IMR-90 (cell line): ENCODE data around the gene PCDH1. TPM values are rescaled to one million over a fixed set of nuclear protein-coding genes. Genes with fewer than 3 reads are reported as not detected.

Experiments
- ATAC-seq: fragments of 200-7000 bp; cut with Tn5 transposase; 2 replicates; pipeline ENCODE4 v1.9.1; 2020; ENCODE audit warnings: low read depth, mild to moderate bottlenecking, moderate library complexity
- BruUV-seq: library from RNA; stranded (reverse); fragments of 400-500 nt; replicated peaks from 2 replicates; lab custom pipeline; 2021; lab: Mats Ljungman, UMichigan
- CTCF ChIA-PET: fragments of 300-600 bp; formaldehyde crosslinking; extraction: SDS; loops from one replicate; lab custom pipeline; 2021; ENCODE audit warnings: antibody characterized with exemption; lab: Yijun Ruan, JAX
- POLR2A ChIA-PET: fragments of 300-600 bp; sonication (Branson Sonifier 250); formaldehyde crosslinking; loops from one replicate; lab custom pipeline; 2022; ENCODE audit warnings: antibody characterized with exemption; ENCODE audit not compliant: unreplicated experiment; lab: Charles Lee
- DNase-seq: peaks from one replicate; pipeline ENCODE4 v3.0.0; 2013
- H2AFZ ChIP-seq: replicated peaks from 2 replicates; pipeline ENCODE3; 2013; ENCODE audit warnings: low read length, mild to moderate bottlenecking; ENCODE audit not compliant: poor library complexity
- H2AK5ac ChIP-seq: 2 replicates; pipeline ENCODE4 v1.6.1; 2013; ENCODE audit warnings: low read depth, low read length, inconsistent platforms
- H2AK9ac ChIP-seq: replicated peaks from 2 replicates; pipeline ENCODE3; 2013; ENCODE audit warnings: mild to moderate bottlenecking, low read depth, low read length, moderate library complexity; ENCODE audit not compliant: poor library complexity
- H2BK120ac ChIP-seq: 2 replicates; pipeline ENCODE4 v1.6.1; 2013; ENCODE audit warnings: low read depth, low read length, inconsistent platforms
- H2BK15ac ChIP-seq: 3 replicates; pipeline ENCODE4 v1.6.1; 2013; ENCODE audit warnings: low read depth, low read length, inconsistent platforms
- H2BK20ac ChIP-seq: 2 replicates; pipeline ENCODE4 v1.6.1; 2013; ENCODE audit warnings: low read depth, mild to moderate bottlenecking, inconsistent platforms, low read length, moderate library complexity
- H2BK5ac ChIP-seq: 2 replicates; pipeline ENCODE4 v1.6.1; 2013; ENCODE audit warnings: mild to moderate bottlenecking, low read depth, low read length, inconsistent platforms; ENCODE audit not compliant: poor library complexity, severe bottlenecking
- H3K14ac ChIP-seq: replicated peaks from 2 replicates; pipeline ENCODE4 v1.6.1; 2013; ENCODE audit warnings: low read depth, low read length, inconsistent platforms
- H3K18ac ChIP-seq: 2 replicates; pipeline ENCODE4 v1.6.1; 2013; ENCODE audit warnings: low read depth, low read length, control low read depth
- H3K23ac ChIP-seq: 2 replicates; pipeline ENCODE4 v1.6.1; 2013; ENCODE audit warnings: low read depth, low read length, inconsistent platforms
- H3K27ac ChIP-seq: 2 replicates; pipeline ENCODE4 v1.5.1; 2013; ENCODE audit warnings: mild to moderate bottlenecking, control low read depth, low read length; ENCODE audit not compliant: insufficient read depth
- H3K27me3 ChIP-seq: 2 replicates; pipeline ENCODE4 v1.6.1; 2013; ENCODE audit warnings: low read length; ENCODE audit not compliant: control insufficient read depth, insufficient read depth
- H3K36me3 ChIP-seq: 2 replicates; pipeline ENCODE4 v1.6.1; 2013; ENCODE audit warnings: low read length, mixed read lengths; ENCODE audit not compliant: control insufficient read depth, insufficient read depth
- H3K4ac ChIP-seq: 2 replicates; pipeline ENCODE4 v1.6.1; 2013; ENCODE audit warnings: low read depth, low read length, inconsistent platforms
- H3K4me1 ChIP-seq: 2 replicates; pipeline ENCODE4 v1.6.1; 2013; ENCODE audit warnings: low read length, mixed read lengths; ENCODE audit not compliant: control insufficient read depth, insufficient read depth
- H3K4me2 ChIP-seq: 2 replicates; pipeline ENCODE4 v1.6.1; 2013; ENCODE audit warnings: low read depth, mild to moderate bottlenecking, control low read depth, low read length, moderate library complexity
- H3K4me3 ChIP-seq: 2 replicates; pipeline ENCODE4 v1.5.1; 2013; ENCODE audit warnings: low read depth, mild to moderate bottlenecking, control low read depth, low read length, moderate library complexity; ENCODE audit not compliant: insufficient read depth
- H3K56ac ChIP-seq: 2 replicates; pipeline ENCODE4 v1.6.1; 2013; ENCODE audit warnings: low read length, inconsistent platforms; ENCODE audit not compliant: insufficient read depth; ENCODE audit errors: extremely low read depth
- H3K79me1 ChIP-seq, 2 experiments: 2 replicates each; pipeline ENCODE4 v1.6.1; 2013; ENCODE audit warnings: low read length in 2 of 2, inconsistent platforms in 1 of 2, low read depth in 1 of 2
- H3K9ac ChIP-seq: 2 replicates; pipeline ENCODE4 v1.6.1; 2013; ENCODE audit warnings: low read depth, low read length, control low read depth
- H3K9me1 ChIP-seq: 2 replicates; pipeline ENCODE4 v1.6.1; 2013; ENCODE audit warnings: low read length, inconsistent platforms; ENCODE audit not compliant: insufficient read depth
- H3K9me3 ChIP-seq: 2 replicates; pipeline ENCODE4 v1.6.1; 2013; ENCODE audit warnings: low read length; ENCODE audit not compliant: control insufficient read depth, insufficient read depth
- H4K20me1 ChIP-seq: 2 replicates; pipeline ENCODE4 v1.6.1; 2013; ENCODE audit warnings: low read length, inconsistent platforms; ENCODE audit not compliant: insufficient read depth
- H4K5ac ChIP-seq: 2 replicates; pipeline ENCODE4 v1.6.1; 2013; ENCODE audit warnings: mild to moderate bottlenecking, low read depth, low read length, control low read depth
- H4K8ac ChIP-seq, 2 experiments: 2 replicates each; pipeline ENCODE4 v1.6.1; 2013; ENCODE audit warnings: low read depth in 2 of 2, low read length in 2 of 2, control low read depth in 1 of 2, inconsistent platforms in 1 of 2
- H4K91ac ChIP-seq: 2 replicates; pipeline ENCODE4 v1.6.1; 2013; ENCODE audit warnings: low read depth, low read length, inconsistent platforms; ENCODE audit not compliant: insufficient read depth
- CHD1 ChIP-seq: IDR thresholded peaks from 2 replicates; pipeline ENCODE4 v1.6.1; 2012; ENCODE audit warnings: low read depth, low read length, improper control_type of control experiment
- POLR2A ChIP-seq: IDR thresholded peaks from 2 replicates; pipeline ENCODE4 v1.6.1; 2012; ENCODE audit warnings: mild to moderate bottlenecking, low read depth, low read length
- WGBS, 2 experiments: methylation state at CpG; one replicate each; pipeline versions ENCODE4 v1.1.5 to v1.1.7; 2013; ENCODE audit warnings: missing lambda C conversion rate in 2 of 2; ENCODE audit not compliant: insufficient read length in 1 of 2; ENCODE audit errors: extremely low coverage in 2 of 2; 5-methylcytosine and 5-hydroxymethylcytosine counted together
- dilution Hi-C: fragments of 300-500 bp; cut with HindIII; formaldehyde crosslinking; loops from one replicate; pipeline ENCODE4 v1.14.3; 2018; ENCODE audit warnings: low sequenced_read_pairs; ENCODE audit not compliant: unreplicated experiment
- in situ Hi-C: fragments of 300-500 bp; cut with MboI; formaldehyde crosslinking; loops from 3 replicates; pipeline ENCODE4 v1.14.3; 2019; ENCODE audit warnings: low sequenced_read_pairs, inconsistent platforms, mixed read lengths
- intact Hi-C: fragments of 100-400 bp; cut with micrococcal nuclease; formaldehyde crosslinking; loops from 2 replicates; pipeline ENCODE4 v1.10.0; 2022
- polyA plus RNA-seq, 3 experiments: library from polyadenylated mRNA; depleted of rRNA; stranded (reverse); fragments of >200 nt; gene quantifications; 2 replicates each; pipeline ENCODE4 v1.2.3, GENCODE V29; 2012; ENCODE audit warnings: low replicate concordance in 1 of 3
- total RNA-seq: library from RNA; depleted of rRNA; stranded (reverse); fragments of >200 nt; gene quantifications from 2 replicates; pipeline ENCODE4 v1.2.3, GENCODE V29; 2012
- TF ChIP-seq, protein P1 (sequence below): fragments of 150-350 bp; IDR thresholded peaks from 2 replicates; pipeline ENCODE4 v1.6.1; 2017; ENCODE audit warnings: mild to moderate bottlenecking, antibody characterized with exemption, low read length, low read depth
- TF ChIP-seq, protein P2 (sequence below): conservative IDR thresholded peaks from 2 replicates; pipeline ENCODE4 v1.5.1; 2012; ENCODE audit warnings: mild to moderate bottlenecking, low read depth, low read length, improper control_type of control experiment

PCDH1 gene
- total and polyA plus RNA-seq, 2 of the 4 experiments (the other 2 are of a cell fraction), result 0.74 to 0.90 TPM

DNA sequence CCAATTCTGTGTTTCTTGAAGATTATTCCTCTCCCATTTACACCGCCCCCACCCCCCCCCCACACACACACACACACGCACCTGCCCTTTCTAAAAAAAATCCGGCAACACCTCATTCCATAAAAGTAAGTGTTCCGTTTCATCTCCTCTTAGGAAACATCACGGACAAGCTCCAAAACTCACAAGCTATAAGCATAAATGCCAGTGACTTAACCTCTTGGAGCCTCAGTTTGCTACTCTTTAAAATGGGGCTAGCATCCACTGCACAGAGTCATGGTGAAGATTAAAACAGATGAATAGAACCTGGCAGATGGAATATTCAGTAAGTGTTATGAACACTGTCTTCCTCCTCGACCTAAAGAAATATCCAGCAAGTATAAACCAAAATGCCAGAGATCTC lies 70.5 kb downstream of the PCDH1 start:
- 60% methylated on average over 3 of the region's 6 CpGs; no CpG with 5 or more reads in 1 of the 2 experiments for WGBS, 2 experiments
- no peaks in the 10 kb centered on the region for H3K4me1 ChIP-seq
- H2BK5ac ChIP-seq, result no peak overlapping the region
- dilution Hi-C loops (no loop called here), in situ Hi-C loops (no loop called here), intact Hi-C loops (no loop called here)
- no peak overlapping the region for H3K14ac ChIP-seq
- H3K27me3 ChIP-seq, result peaks cover 96% of the 10 kb centered on the region
- no peak overlapping the region for H3K56ac ChIP-seq
- H3K4me2 ChIP-seq, result no peak overlapping the region
- H2AFZ ChIP-seq, result no peak overlapping the region
- POLR2A ChIA-PET, result interaction anchor here (0.5 kb wide), 1 partner anchor 213 kb away, joined by 3 read pairs; no protein-coding TSS in a partner anchor
- no peaks in the 10 kb centered on the region for H3K9me1 ChIP-seq
- H2AK9ac ChIP-seq, result no peak overlapping the region
- no TSS peak for BruUV-seq
- H2BK120ac ChIP-seq, result no peak overlapping the region
- TF ChIP-seq, protein P1, sequence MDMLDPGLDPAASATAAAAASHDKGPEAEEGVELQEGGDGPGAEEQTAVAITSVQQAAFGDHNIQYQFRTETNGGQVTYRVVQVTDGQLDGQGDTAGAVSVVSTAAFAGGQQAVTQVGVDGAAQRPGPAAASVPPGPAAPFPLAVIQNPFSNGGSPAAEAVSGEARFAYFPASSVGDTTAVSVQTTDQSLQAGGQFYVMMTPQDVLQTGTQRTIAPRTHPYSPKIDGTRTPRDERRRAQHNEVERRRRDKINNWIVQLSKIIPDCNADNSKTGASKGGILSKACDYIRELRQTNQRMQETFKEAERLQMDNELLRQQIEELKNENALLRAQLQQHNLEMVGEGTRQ, result no peak
- TF ChIP-seq POLR2A, result no peak
- no peak for TF ChIP-seq CHD1
- TF ChIP-seq, protein P2, sequence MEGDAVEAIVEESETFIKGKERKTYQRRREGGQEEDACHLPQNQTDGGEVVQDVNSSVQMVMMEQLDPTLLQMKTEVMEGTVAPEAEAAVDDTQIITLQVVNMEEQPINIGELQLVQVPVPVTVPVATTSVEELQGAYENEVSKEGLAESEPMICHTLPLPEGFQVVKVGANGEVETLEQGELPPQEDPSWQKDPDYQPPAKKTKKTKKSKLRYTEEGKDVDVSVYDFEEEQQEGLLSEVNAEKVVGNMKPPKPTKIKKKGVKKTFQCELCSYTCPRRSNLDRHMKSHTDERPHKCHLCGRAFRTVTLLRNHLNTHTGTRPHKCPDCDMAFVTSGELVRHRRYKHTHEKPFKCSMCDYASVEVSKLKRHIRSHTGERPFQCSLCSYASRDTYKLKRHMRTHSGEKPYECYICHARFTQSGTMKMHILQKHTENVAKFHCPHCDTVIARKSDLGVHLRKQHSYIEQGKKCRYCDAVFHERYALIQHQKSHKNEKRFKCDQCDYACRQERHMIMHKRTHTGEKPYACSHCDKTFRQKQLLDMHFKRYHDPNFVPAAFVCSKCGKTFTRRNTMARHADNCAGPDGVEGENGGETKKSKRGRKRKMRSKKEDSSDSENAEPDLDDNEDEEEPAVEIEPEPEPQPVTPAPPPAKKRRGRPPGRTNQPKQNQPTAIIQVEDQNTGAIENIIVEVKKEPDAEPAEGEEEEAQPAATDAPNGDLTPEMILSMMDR, result no peak
- H3K79me1 ChIP-seq, result no peaks in the 10 kb centered on the region
- no peak overlapping the region for H4K8ac ChIP-seq
- no peaks in the 10 kb centered on the region for H3K9me3 ChIP-seq
- H3K36me3 ChIP-seq, result no peaks in the 10 kb centered on the region
- H4K20me1 ChIP-seq, result no peaks in the 10 kb centered on the region
- DNase-seq, result no peak
- H2BK15ac ChIP-seq, result no peak overlapping the region
- H4K91ac ChIP-seq, result no peak overlapping the region
- H4K5ac ChIP-seq, result no peak overlapping the region
- no peak overlapping the region for H2AK5ac ChIP-seq
- no peak for ATAC-seq
- H3K9ac ChIP-seq, result no peak overlapping the region
- H3K23ac ChIP-seq, result no peak overlapping the region
- H2BK20ac ChIP-seq, result no peak overlapping the region
- no peak overlapping the region for H3K18ac ChIP-seq
- no peak overlapping the region for H3K4ac ChIP-seq
- no peak overlapping the region for H3K4me3 ChIP-seq
- H3K27ac ChIP-seq, result no peak overlapping the region
- CTCF ChIA-PET, result interaction anchor here (0.6 kb wide), 1 partner anchor 113 kb away, joined by 4 read pairs; no protein-coding TSS in a partner anchor
